8988T (cell line): ENCODE results near the gene PSMC5.
"Not testable (repeated sequence)": the region's sequence is repeated elsewhere in the genome, so short reads cannot be mapped to it uniquely, and the experiment has no call there.

Source experiments
- DNase-seq: peaks from one replicate; pipeline ENCODE4 v3.0.0; 2011

The PSMC5 gene

GRCh38 chr17:63841350-63842172, 14.3 kb downstream of the PSMC5 start:
- no peak for DNase-seq

GRCh38 chr17:63842173-63842539, 14.9 kb downstream of the PSMC5 start:
- no peak for DNase-seq

- peak; percentile 71 for DNase-seq
Measured at GRCh38 chr17:63842540-63843386, 15.5 kb downstream of the PSMC5 start, which contains the start of gene SMARCD2. Gene SMARCD2, minus strand, starts transcription at chr17:63842685. Its CDS starts 11 bp downstream, at chr17:63842674.

GRCh38 chr17:63843387-63843888, 16.2 kb downstream of the PSMC5 start:
- DNase-seq, result not testable (repeated sequence)

GRCh38 chr17:63843910-63844677, 16.9 kb downstream of the PSMC5 start:
- no peak for DNase-seq

GRCh38 chr17:63845509-63845908, 18.3 kb downstream of the PSMC5 start:
- DNase-seq, result no peak

- no peak for DNase-seq
Measured at GRCh38 chr17:63847525-63848249, 20.5 kb downstream of the PSMC5 start.

GRCh38 chr17:63848834-63849689, 21.8 kb downstream of the PSMC5 start:
- peak; percentile 88 for DNase-seq

- no peak for DNase-seq
Measured at GRCh38 chr17:63850401-63850800, 23.2 kb downstream of the PSMC5 start.

- no peak for DNase-seq
Measured at GRCh38 chr17:63853260-63853659, 26.0 kb downstream of the PSMC5 start.

GRCh38 chr17:63854709-63855108, 27.5 kb downstream of the PSMC5 start:
- no peak for DNase-seq

GRCh38 chr17:63855185-63855584, 28.0 kb downstream of the PSMC5 start:
- no peak for DNase-seq

- DNase-seq, result not testable (repeated sequence)
Measured at GRCh38 chr17:63856425-63856824, 29.2 kb downstream of the PSMC5 start.

GRCh38 chr17:63859257-63859656, 32.0 kb downstream of the PSMC5 start:
- DNase-seq, result no peak

- not testable (repeated sequence) for DNase-seq
Measured at GRCh38 chr17:63866625-63867024, 39.4 kb downstream of the PSMC5 start.

GRCh38 chr17:63869491-63870291, 42.5 kb downstream of the PSMC5 start:
- DNase-seq, result not testable (repeated sequence)

GRCh38 chr17:63870292-63870665, 43.0 kb downstream of the PSMC5 start:
- not testable (repeated sequence) for DNase-seq

GRCh38 chr17:63871646-63872365, 44.6 kb downstream of the PSMC5 start:
- not testable (repeated sequence) for DNase-seq

- not testable (repeated sequence) for DNase-seq
Measured at GRCh38 chr17:63873577-63873976, 46.3 kb downstream of the PSMC5 start, which contains the start of gene CSH2. Gene CSH2, minus strand, starts transcription at chr17:63873677. Its CDS starts 63 bp downstream, at chr17:63873614.
